ENCODE measurements around the gene OBP2A. TPM values are rescaled to one million over a fixed set of nuclear protein-coding genes. Genes with fewer than 3 reads are reported as not detected.
A peak's percentile ranks its signal among the peaks of the same experiment; 100 is the strongest.

OBP2A gene
- total and polyA plus RNA-seq, 12 donors: not detected

DNA sequence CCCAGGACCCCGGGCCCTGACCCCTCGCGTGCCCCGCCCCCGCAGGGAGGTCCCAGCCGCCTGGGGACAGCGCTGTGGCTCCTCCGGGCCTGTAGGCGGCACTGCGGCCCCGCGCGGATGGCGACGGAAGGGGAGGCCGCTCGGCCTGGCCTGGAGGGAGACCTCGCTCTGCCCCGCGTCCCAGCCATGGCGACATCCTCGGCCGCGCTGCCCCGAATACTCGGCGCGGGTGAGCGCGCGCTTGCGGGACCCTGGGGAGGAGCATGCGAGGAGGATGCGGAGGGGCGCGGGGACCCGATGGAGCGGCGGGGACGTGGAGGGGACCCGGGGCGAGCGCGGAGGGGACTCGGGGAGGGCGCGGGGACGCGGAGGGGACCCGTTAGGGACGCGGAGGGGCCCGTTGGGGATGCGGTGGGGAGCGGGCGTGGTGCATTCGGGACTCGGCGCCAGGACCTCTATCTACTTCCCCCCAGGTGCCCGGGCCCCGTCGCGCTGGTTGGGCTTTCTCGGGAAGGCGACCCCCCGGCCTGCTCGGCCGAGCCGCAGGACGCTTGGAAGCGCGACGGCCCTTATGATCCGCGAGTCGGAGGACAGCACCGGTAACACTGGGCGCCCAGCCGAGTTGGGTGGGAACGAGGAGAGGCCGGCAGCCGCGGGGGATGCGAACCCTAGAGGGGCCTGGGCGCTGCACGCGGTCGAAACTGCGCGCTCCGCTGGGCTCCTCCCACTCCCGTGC, 45.2 kb upstream of the OBP2A start, which contains the start of gene MRPS2:
MRPS2 (plus strand) TSS at position 158 of the 736 bp plus-strand sequence; CDS start at position 187, 29 bp downstream.
- peak within 1 kb of the TSS; percentile 83 to 99 (median 94) for H3K4me3 ChIP-seq
- no peaks in the 10 kb centered on the region for H3K27me3 ChIP-seq
- peak; percentile 79 to 98 (median 94) for TF ChIP-seq CTCF (IDR thresholded peaks at IDR 0.05)
- H3K27ac ChIP-seq: peak within 1 kb of the TSS; percentile 57 to 92 (median 82)
- intact Hi-C loops (cut with DNase I): no loop called here
- DNase-seq (peak; percentile 87 to 89), ATAC-seq (peak; percentile 93 to 98 (median 96))
- H3K9me3 ChIP-seq: no peaks in the 10 kb centered on the region
- peaks cover 11 to 36% (median 24%) of the 10 kb centered on the region in 9 donors for H3K4me1 ChIP-seq
- peaks cover 0 to 36% (median 10%) of the 10 kb centered on the region in 9 donors for H3K36me3 ChIP-seq
- WGBS, 2 donors: 1% methylated on average over 76 to 92 of the region's 92 CpGs

GRCh38 chr9:135501261-135502167, 44.4 kb upstream of the OBP2A start:
- Histone ChIP-seq H3K27ac (peak overlapping the region; percentile 57 to 92 (median 82)), H3K9me3 (no peaks in the 10 kb centered on the region), H3K4me3 (peak overlapping the region; percentile 83 to 99 (median 94)), H3K36me3 (peaks cover 0 to 36% (median 10%) of the 10 kb centered on the region in 9 donors), H3K27me3 (no peaks in the 10 kb centered on the region), H3K4me1 (peaks cover 11 to 34% (median 24%) of the 10 kb centered on the region in 9 donors)
- 39 to 42% methylated on average over 38 of the region's 38 CpGs for WGBS, 2 donors
- intact Hi-C loops (cut with DNase I): no loop called here
- TF ChIP-seq CTCF (IDR thresholded peaks at IDR 0.05): no peak
- peak in 1 of 8 donors; percentile 64 for ATAC-seq
- no peak for DNase-seq

DNA sequence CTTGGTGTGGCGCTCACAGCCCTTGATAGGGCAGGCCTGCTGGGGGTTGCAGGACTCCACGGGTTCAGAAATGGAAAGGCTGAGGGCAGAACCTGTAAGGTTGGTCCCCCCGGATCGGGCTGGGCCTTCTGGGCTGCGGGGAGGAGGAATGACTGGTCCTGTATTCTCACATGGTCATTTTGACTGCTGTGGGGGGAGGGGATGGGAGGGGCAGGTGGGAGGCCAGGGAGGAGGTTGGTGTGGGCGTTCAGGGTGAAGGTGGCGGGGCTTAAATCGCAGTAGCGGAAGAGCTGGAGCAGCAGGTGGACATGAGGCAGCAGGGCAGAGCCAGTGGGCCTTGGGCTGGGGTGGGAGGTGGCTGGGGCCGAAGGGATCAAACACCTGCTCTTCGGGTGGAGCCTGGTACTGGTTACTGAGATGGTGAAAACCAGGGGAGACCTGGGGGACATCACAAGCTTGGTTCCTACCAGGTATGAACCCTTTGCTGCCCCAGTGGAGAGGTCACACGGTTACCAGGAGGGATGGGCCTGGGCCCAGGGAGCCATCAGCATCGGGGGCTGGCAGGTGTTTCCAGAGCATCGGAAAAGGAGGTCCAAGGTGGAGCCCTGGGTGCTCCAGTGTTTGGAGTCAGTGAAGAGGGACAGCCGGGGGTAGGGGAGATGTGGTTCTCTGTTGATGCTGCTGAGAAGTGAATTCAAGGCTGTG, 43.6 kb upstream of the OBP2A start:
- peak in 1 of 2 donors; percentile 7 for DNase-seq
- intact Hi-C loops (cut with DNase I): no loop called here

More for the DNA sequence above, 43.6 kb upstream of the OBP2A start:
- Histone ChIP-seq H3K4me3 (peak overlapping the region in 4 of 10 donors; percentile 93 to 99 (median 98)), H3K36me3 (peaks cover 0 to 36% (median 10%) of the 10 kb centered on the region in 9 donors), H3K27ac (no peak overlapping the region), H3K9me3 (no peaks in the 10 kb centered on the region), H3K4me1 (peaks cover 11 to 35% (median 24%) of the 10 kb centered on the region in 9 donors), H3K27me3 (no peaks in the 10 kb centered on the region)
- no peak for TF ChIP-seq CTCF (IDR thresholded peaks at IDR 0.05)
- 89 to 90% methylated on average over 15 of the region's 15 CpGs for WGBS, 2 donors
- ATAC-seq: no peak
